Aorta (tissue), 5 donors: ENCODE measurements around the gene KDM5C. TPM values are rescaled to one million over a fixed set of nuclear protein-coding genes. Genes with fewer than 3 reads are reported as not detected.

ENCODE experiments used
- ATAC-seq: fragments of 200-7000 bp; cut with Tn5 transposase; one replicate; pipeline ENCODE4 v1.9.1; 2022; ENCODE audit warnings: moderate library complexity; ENCODE audit not compliant: low FRiP score
- DNase-seq, 2 donors: peaks; one replicate each; pipeline ENCODE4 v3.0.0-alpha.2; 2020
- H3K27ac ChIP-seq, 2 donors: one replicate each; pipeline ENCODE4 v1.5.1; 2013; ENCODE audit warnings: low read length in 2 of 2, mild to moderate bottlenecking in 2 of 2, moderate library complexity in 2 of 2, control low read depth in 1 of 2, inconsistent platforms in 1 of 2, low read depth in 1 of 2
- H3K27me3 ChIP-seq, 2 donors: one replicate each; pipeline ENCODE4 v1.6.1; 2013; ENCODE audit warnings: control low read depth in 1 of 2, low read length in 1 of 2, mild to moderate bottlenecking in 1 of 2, moderate library complexity in 1 of 2; ENCODE audit not compliant: insufficient read depth in 2 of 2, control insufficient read depth in 1 of 2
- H3K36me3 ChIP-seq, 2 donors: one replicate each; pipeline ENCODE4 v1.6.1; 2013; ENCODE audit warnings: control low read depth in 1 of 2, low read length in 1 of 2, mild to moderate bottlenecking in 1 of 2; ENCODE audit not compliant: insufficient read depth in 2 of 2, control insufficient read depth in 1 of 2
- H3K4me1 ChIP-seq, 2 donors: one replicate each; pipeline ENCODE4 v1.6.1; 2013; ENCODE audit warnings: low read length in 2 of 2, control low read depth in 1 of 2, mild to moderate bottlenecking in 1 of 2, moderate library complexity in 1 of 2; ENCODE audit not compliant: insufficient read depth in 2 of 2, control insufficient read depth in 1 of 2
- H3K4me3 ChIP-seq, 2 donors: one replicate each; pipeline ENCODE4 v1.5.1; 2013; ENCODE audit warnings: low read length in 2 of 2, control low read depth in 1 of 2, mild to moderate bottlenecking in 1 of 2
- H3K9me3 ChIP-seq: one replicate; pipeline ENCODE4 v1.6.1; 2013; ENCODE audit warnings: mild to moderate bottlenecking, low read length; ENCODE audit not compliant: control insufficient read depth
- WGBS, 2 donors: extraction: QIAGEN DNeasy Blood & Tissue Kit; methylation state at CpG; one replicate each; pipeline ENCODE4 v1.1.7; 2013; 5-methylcytosine and 5-hydroxymethylcytosine counted together
- intact Hi-C, 2 donors: fragments of 100-400 bp; cut with DNase I; formaldehyde crosslinking; loops; one replicate each; pipeline versions ENCODE4 v1.14.2 to v1.15.0; 2022
- polyA plus RNA-seq, 2 donors: library from polyadenylated mRNA; stranded (reverse); fragments of 200-250 nt; gene quantifications; one replicate each; pipeline ENCODE4 v1.2.3, GENCODE V29; 2013
- total RNA-seq, 2 donors: library from RNA; stranded (reverse); fragmentation: NEBNext Ultra II Directional; extraction: Animal tissue kit (Norgen Biotek cat#: 25700); gene quantifications; one replicate each; pipeline ENCODE4 v1.2.1, GENCODE V29; 2021
- donor health status: healthy with polysubstance abuse.
- donor health status: Bipolar disorder and iron deficiency.
- donor health status: DM: no; HTN: no; CAD: no.
- donor health status: DM: no; HTN: no; CAD: no.
- donor health status: DM: yes; HTN: yes; CAD: no.

KDM5C gene
- total and polyA plus RNA-seq, 4 donors: 14.0 to 118 (median 57.9) TPM

- 1 to 2% methylated on average over 40 of the region's 40 CpGs for WGBS, 2 donors
- Histone ChIP-seq H3K27ac (peak overlapping the region in 1 of 2 donors; percentile 67), H3K36me3 (peaks cover 2 to 8% of the 10 kb centered on the region in 2 donors), H3K27me3 (no peaks in the 10 kb centered on the region), H3K4me3 (peak overlapping the region; percentile 77 to 82), H3K9me3 (no peaks in the 10 kb centered on the region), H3K4me1 (no peaks in the 10 kb centered on the region)
- peak in 1 of 2 donors; percentile 78 for DNase-seq
- intact Hi-C loops: no loop called here
- ATAC-seq: peak; percentile 8
Measured at GRCh38 chrX:53223955-53224859, 800 bp downstream of the KDM5C start.

GRCh38 chrX:53223068-53223693 lies 1.8 kb downstream of the KDM5C start:
- intact Hi-C loops: no loop called here
- WGBS, 2 donors: 37 to 54% methylated on average over 2 of the region's 2 CpGs
- no peak overlapping the region for H3K27ac ChIP-seq
- DNase-seq: no peak
- H3K27me3 ChIP-seq: no peaks in the 10 kb centered on the region
- peak overlapping the region in 1 of 2 donors; percentile 77 for H3K4me3 ChIP-seq
- H3K4me1 ChIP-seq: no peaks in the 10 kb centered on the region
- peaks cover 3 to 8% of the 10 kb centered on the region in 2 donors for H3K36me3 ChIP-seq
- no peaks in the 10 kb centered on the region for H3K9me3 ChIP-seq
- ATAC-seq: no peak

GRCh38 chrX:53211391-53211978 lies 13.5 kb downstream of the KDM5C start:
- H3K27me3 ChIP-seq: no peaks in the 10 kb centered on the region
- no peaks in the 10 kb centered on the region for H3K9me3 ChIP-seq
- no peaks in the 10 kb centered on the region for H3K4me1 ChIP-seq
- no peak overlapping the region for H3K4me3 ChIP-seq
- ATAC-seq (no peak), DNase-seq (no peak)
- H3K36me3 ChIP-seq: peaks cover 14 to 21% of the 10 kb centered on the region in 2 donors
- no peak overlapping the region for H3K27ac ChIP-seq
- WGBS, 2 donors: 89 to 94% methylated on average over 9 of the region's 9 CpGs
- intact Hi-C loops: no loop called here

GRCh38 chrX:53196678-53197077 lies 28.3 kb downstream of the KDM5C start:
- WGBS, 2 donors: 92 to 95% methylated on average over 12 of the region's 12 CpGs
- no peak overlapping the region for H3K4me3 ChIP-seq
- DNase-seq (no peak), ATAC-seq (no peak)
- H3K27ac ChIP-seq: no peak overlapping the region
- no peaks in the 10 kb centered on the region for H3K4me1 ChIP-seq
- intact Hi-C loops: no loop called here
- H3K27me3 ChIP-seq: no peaks in the 10 kb centered on the region
- H3K36me3 ChIP-seq: peaks cover 14 to 21% of the 10 kb centered on the region in 2 donors
- H3K9me3 ChIP-seq: no peaks in the 10 kb centered on the region

GRCh38 chrX:53195401-53195800 lies 29.6 kb downstream of the KDM5C start:
- H3K27ac ChIP-seq: no peak overlapping the region
- WGBS, 2 donors: 80 to 81% methylated on average over 2 of the region's 2 CpGs
- no peaks in the 10 kb centered on the region for H3K9me3 ChIP-seq
- DNase-seq (no peak), ATAC-seq (no peak)
- intact Hi-C loops: no loop called here
- no peaks in the 10 kb centered on the region for H3K27me3 ChIP-seq
- H3K4me3 ChIP-seq: no peak overlapping the region
- peaks cover 13 to 14% of the 10 kb centered on the region in 2 donors for H3K36me3 ChIP-seq
- H3K4me1 ChIP-seq: no peaks in the 10 kb centered on the region

GRCh38 chrX:53194308-53194707 lies 30.7 kb downstream of the KDM5C start:
- H3K4me3 ChIP-seq: no peak overlapping the region
- H3K36me3 ChIP-seq: peaks cover 10 to 14% of the 10 kb centered on the region in 2 donors
- DNase-seq: no peak
- 92 to 93% methylated on average over 16 of the region's 16 CpGs for WGBS, 2 donors
- intact Hi-C loops: no loop called here
- H3K27me3 ChIP-seq: no peaks in the 10 kb centered on the region
- no peaks in the 10 kb centered on the region for H3K9me3 ChIP-seq
- H3K4me1 ChIP-seq: no peaks in the 10 kb centered on the region
- no peak overlapping the region for H3K27ac ChIP-seq
- no peak for ATAC-seq

GRCh38 chrX:53193093-53193492 lies 31.9 kb downstream of the KDM5C start:
- ATAC-seq (no peak), DNase-seq (no peak)
- H3K27me3 ChIP-seq: no peaks in the 10 kb centered on the region
- H3K9me3 ChIP-seq: no peaks in the 10 kb centered on the region
- no peaks in the 10 kb centered on the region for H3K4me1 ChIP-seq
- intact Hi-C loops: no loop called here
- H3K4me3 ChIP-seq: no peak overlapping the region
- H3K27ac ChIP-seq: no peak overlapping the region
- WGBS, 2 donors: 89 to 94% methylated on average over 16 of the region's 16 CpGs
- peaks cover 4 to 6% of the 10 kb centered on the region in 2 donors for H3K36me3 ChIP-seq

- intact Hi-C loops: no loop called here
- DNase-seq (no peak), ATAC-seq (no peak)
- H3K27ac ChIP-seq: no peak overlapping the region
- no peaks in the 10 kb centered on the region for H3K27me3 ChIP-seq
- no peaks in the 10 kb centered on the region for H3K4me1 ChIP-seq
- 58 to 70% methylated on average over 6 of the region's 6 CpGs for WGBS, 2 donors
- H3K9me3 ChIP-seq: no peaks in the 10 kb centered on the region
- H3K4me3 ChIP-seq: no peak overlapping the region
- peaks cover 0 to 4% of the 10 kb centered on the region in 2 donors for H3K36me3 ChIP-seq
Measured at GRCh38 chrX:53190363-53190960, 34.5 kb downstream of the KDM5C start.
